ENCODE measurements around the gene IGFBP4.

IGFBP4 gene

GRCh38 chr17:40471846-40472732 is 28.8 kb downstream of the IGFBP4 start:
- DNase-seq (ENCODE audit: low spot score), result no peak

- DNase-seq (ENCODE audit: low spot score), result no peak
Measured at GRCh38 chr17:40472733-40473452, 29.6 kb downstream of the IGFBP4 start.

GRCh38 chr17:40473573-40474365 is 30.5 kb downstream of the IGFBP4 start:
- no peak for DNase-seq (ENCODE audit: low spot score)

- DNase-seq (ENCODE audit: low spot score), result no peak
Measured at GRCh38 chr17:40474419-40475002, 31.3 kb downstream of the IGFBP4 start.

GRCh38 chr17:40475234-40475908 is 32.1 kb downstream of the IGFBP4 start:
- no peak for DNase-seq (ENCODE audit: low spot score)

GRCh38 chr17:40477796-40478195 is 34.5 kb downstream of the IGFBP4 start:
- no peak for DNase-seq (ENCODE audit: low spot score)

GRCh38 chr17:40478486-40478885 is 35.2 kb downstream of the IGFBP4 start:
- no peak for DNase-seq (ENCODE audit: low spot score)

- DNase-seq (ENCODE audit: low spot score), result no peak
Measured at GRCh38 chr17:40479754-40480480, 36.7 kb downstream of the IGFBP4 start.

GRCh38 chr17:40480501-40481003 is 37.3 kb downstream of the IGFBP4 start:
- DNase-seq (ENCODE audit: low spot score), result no peak

- no peak for DNase-seq (ENCODE audit: low spot score)
Measured at GRCh38 chr17:40481106-40481505, 37.9 kb downstream of the IGFBP4 start.

- DNase-seq (ENCODE audit: low spot score), result no peak
Measured at GRCh38 chr17:40482722-40483121, 39.5 kb downstream of the IGFBP4 start.

GRCh38 chr17:40483679-40484078 is 40.4 kb downstream of the IGFBP4 start:
- DNase-seq (ENCODE audit: low spot score), result no peak

GRCh38 chr17:40484285-40484972 is 41.2 kb downstream of the IGFBP4 start:
- DNase-seq (ENCODE audit: low spot score), result no peak

- no peak for DNase-seq (ENCODE audit: low spot score)
Measured at GRCh38 chr17:40484973-40485530, 41.8 kb downstream of the IGFBP4 start.

- DNase-seq (ENCODE audit: low spot score), result no peak
Measured at GRCh38 chr17:40485851-40486521, 42.7 kb downstream of the IGFBP4 start.

GRCh38 chr17:40486522-40487370 is 43.5 kb downstream of the IGFBP4 start:
- DNase-seq (ENCODE audit: low spot score), result no peak

GRCh38 chr17:40487371-40488020 is 44.2 kb downstream of the IGFBP4 start:
- DNase-seq (ENCODE audit: low spot score), result no peak
